ENCODE data around the gene PRAME.

The PRAME gene

GRCh38 chr22:22526125-22526912, 32.7 kb downstream of the PRAME start:
- no peaks in the 10 kb centered on the region for H3K36me3 ChIP-seq (ENCODE audit: control insufficient read depth in 2 of 2, insufficient read depth in 1 of 2, low read length in 2 of 2)
- no peaks in the 10 kb centered on the region for H3K9me3 ChIP-seq (ENCODE audit: control insufficient read depth, insufficient read depth, low read depth, low read length)
- H3K4me1 ChIP-seq (ENCODE audit: control insufficient read depth, insufficient read depth, low read length) = no peaks in the 10 kb centered on the region
- no peak overlapping the region for H3K4me3 ChIP-seq (ENCODE audit: low read depth, low read length)
- POLR2A ChIA-PET = no interaction called here
- H3K27ac ChIP-seq (ENCODE audit: extremely low read depth, low read depth, low read length) = no peak overlapping the region
- TF ChIP-seq ZNF624 (tag by site-specific recombination; IDR thresholded peaks at IDR 0.05) = no peak
- no peak for TF ChIP-seq ZNF24 (tag by site-specific recombination; IDR thresholded peaks at IDR 0.05)
- no peak for TF ChIP-seq PRDM2 (tag by site-specific recombination; IDR thresholded peaks at IDR 0.05; ENCODE audit: borderline replicate concordance)
- no peak for TF ChIP-seq SP2 (tag by site-specific recombination; IDR thresholded peaks at IDR 0.05)
- TF ChIP-seq ZNF341 (tag by site-specific recombination; IDR thresholded peaks at IDR 0.05; ENCODE audit: low read depth) = no peak
- CTCF ChIA-PET = no interaction called here

GRCh38 chr22:22523494-22523893, 35.6 kb downstream of the PRAME start:
- no peaks in the 10 kb centered on the region for H3K4me1 ChIP-seq (ENCODE audit: control insufficient read depth, insufficient read depth, low read length)
- no peak overlapping the region for H3K4me3 ChIP-seq (ENCODE audit: low read depth, low read length)
- TF ChIP-seq ZNF843 (tag by site-specific recombination; IDR thresholded peaks at IDR 0.05) (no peak), ZNF335 (tag by site-specific recombination; conservative IDR thresholded peaks at IDR 0.05) (no peak), ZNF473 (tag by site-specific recombination; IDR thresholded peaks at IDR 0.05) (no peak), ZNF175 (tag by site-specific recombination; IDR thresholded peaks at IDR 0.05) (no peak), ZBTB21 (tag by site-specific recombination; IDR thresholded peaks at IDR 0.05) (no peak), ZNF239 (tag by site-specific recombination; IDR thresholded peaks at IDR 0.05) (no peak), ZNF391 (tag by site-specific recombination; IDR thresholded peaks at IDR 0.05; ENCODE audit: borderline replicate concordance, low read depth) (no peak), ZNF202 (tag by site-specific recombination; IDR thresholded peaks at IDR 0.05; ENCODE audit: borderline replicate concordance) (no peak)
- no peak overlapping the region for H3K27ac ChIP-seq (ENCODE audit: extremely low read depth, low read depth, low read length)
- no peaks in the 10 kb centered on the region for H3K9me3 ChIP-seq (ENCODE audit: control insufficient read depth, insufficient read depth, low read depth, low read length)
- H3K36me3 ChIP-seq (ENCODE audit: control insufficient read depth in 2 of 2, insufficient read depth in 1 of 2, low read length in 2 of 2) = no peaks in the 10 kb centered on the region
- ChIA-PET CTCF (interaction anchor here (1.9 kb wide), 1 partner anchor 15 kb away, joined by 4 read pairs; no protein-coding TSS in a partner anchor), POLR2A (no interaction called here)

GRCh38 chr22:22521631-22522030, 37.4 kb downstream of the PRAME start:
- no peaks in the 10 kb centered on the region for H3K36me3 ChIP-seq (ENCODE audit: control insufficient read depth in 2 of 2, insufficient read depth in 1 of 2, low read length in 2 of 2)
- ChIA-PET POLR2A (no interaction called here), CTCF (interaction anchor here (1.9 kb wide), 1 partner anchor 13 kb away, joined by 4 read pairs; no protein-coding TSS in a partner anchor)
- no peak overlapping the region for H3K4me3 ChIP-seq (ENCODE audit: low read depth, low read length)
- no peak overlapping the region for H3K27ac ChIP-seq (ENCODE audit: extremely low read depth, low read depth, low read length)
- TF ChIP-seq ZBTB1 (tag by site-specific recombination; IDR thresholded peaks at IDR 0.05) = no peak
- TF ChIP-seq SP2 (tag by site-specific recombination; IDR thresholded peaks at IDR 0.05) = no peak
- no peak for TF ChIP-seq ZNF747 (tag by site-specific recombination; IDR thresholded peaks at IDR 0.05)
- H3K4me1 ChIP-seq (ENCODE audit: control insufficient read depth, insufficient read depth, low read length) = no peaks in the 10 kb centered on the region
- H3K9me3 ChIP-seq (ENCODE audit: control insufficient read depth, insufficient read depth, low read depth, low read length) = no peaks in the 10 kb centered on the region
